Superior temporal gyrus (tissue), 1 donor: ENCODE data around the gene LOXHD1.

Source experiments
- DNase-seq: peaks from one replicate; pipeline ENCODE4 v3.0.0-alpha.2; 2016; ENCODE audit errors: extremely low spot score

The LOXHD1 gene

DNA sequence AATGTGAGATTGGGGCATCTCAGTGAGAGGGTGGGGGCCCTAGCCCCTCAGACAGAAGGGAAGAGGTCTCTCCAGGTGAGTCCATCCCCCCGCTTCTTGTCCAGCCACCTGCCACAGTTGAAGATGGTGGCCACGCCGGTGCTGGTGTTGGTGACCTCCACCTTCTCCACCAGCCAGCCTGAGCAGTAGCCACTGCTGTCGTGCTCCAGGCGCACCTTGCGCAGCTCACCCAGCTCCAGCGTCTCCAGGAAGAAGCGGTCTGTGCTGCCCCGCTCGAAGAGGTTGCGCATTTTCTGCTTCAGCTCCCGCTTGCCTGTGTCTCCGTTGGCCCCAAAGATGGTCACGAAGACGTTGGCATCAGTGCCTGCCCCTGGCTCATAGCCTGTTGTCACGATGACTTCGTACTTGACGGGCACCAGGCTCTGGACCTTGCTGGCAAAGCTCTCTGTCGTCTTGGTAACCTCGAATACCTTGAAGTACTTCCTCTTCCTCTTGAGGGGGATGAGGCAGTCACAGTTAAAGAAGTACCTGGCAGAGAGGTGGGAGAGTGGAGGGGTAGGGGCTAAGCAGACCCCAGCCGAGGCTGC lies 179.5 kb downstream of the LOXHD1 start:
- DNase-seq: no peak

GRCh38 chr18:46475390-46475752 lies 181.6 kb downstream of the LOXHD1 start:
- DNase-seq: no peak

GRCh38 chr18:46474487-46475389 lies 182.3 kb downstream of the LOXHD1 start:
- DNase-seq: no peak

DNA sequence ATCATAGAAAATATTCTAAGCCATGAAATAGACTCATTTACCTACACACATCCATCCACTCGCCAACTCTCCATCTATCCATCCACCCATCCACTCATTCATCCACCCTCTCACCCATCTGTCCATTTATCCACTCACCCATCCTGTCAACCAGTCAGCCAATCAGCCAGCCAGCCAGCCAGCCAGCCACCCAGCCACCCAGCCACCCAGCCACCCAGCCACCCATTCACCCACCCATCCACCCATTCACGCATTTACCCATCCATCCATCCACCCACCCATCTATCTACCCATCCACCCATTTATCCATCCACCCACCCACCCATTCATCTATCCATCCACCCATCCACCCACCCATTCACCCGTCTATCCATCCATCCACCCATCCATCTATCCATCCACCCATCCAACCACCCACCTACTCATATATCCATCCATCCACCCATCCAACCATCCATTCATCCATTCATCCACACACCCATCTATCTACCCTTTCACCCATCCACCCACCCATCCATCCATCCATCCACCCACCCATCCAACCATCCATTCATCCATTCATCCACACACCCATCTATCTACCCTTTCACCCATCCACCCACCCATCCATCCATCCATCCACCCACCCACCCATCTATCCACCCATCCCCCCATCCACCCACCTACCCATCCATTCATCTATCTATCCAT lies 185.1 kb downstream of the LOXHD1 start:
- DNase-seq: no peak

DNA sequence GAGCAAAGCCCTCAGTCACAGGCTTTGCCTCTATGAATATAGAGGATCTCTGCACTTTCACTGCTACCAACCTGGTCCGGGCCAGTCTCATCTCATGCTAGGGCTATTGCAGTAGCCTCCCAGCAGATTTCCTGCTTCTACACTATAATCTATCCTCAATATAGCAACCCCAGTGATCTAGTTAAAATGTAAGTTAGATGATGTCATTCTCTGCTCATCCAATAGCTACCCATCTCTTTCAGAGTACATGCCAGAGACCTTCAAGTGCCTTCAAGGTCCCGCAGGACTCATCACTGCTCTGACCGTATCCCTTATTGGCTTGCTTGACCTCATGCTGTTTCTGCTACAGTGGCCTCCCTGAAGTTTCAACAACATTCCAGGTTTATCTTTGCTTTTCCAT lies 186.3 kb downstream of the LOXHD1 start:
- no peak for DNase-seq

GRCh38 chr18:46469186-46469915 lies 187.7 kb downstream of the LOXHD1 start:
- no peak for DNase-seq

GRCh38 chr18:46468426-46469180 lies 188.4 kb downstream of the LOXHD1 start:
- no peak for DNase-seq

DNA sequence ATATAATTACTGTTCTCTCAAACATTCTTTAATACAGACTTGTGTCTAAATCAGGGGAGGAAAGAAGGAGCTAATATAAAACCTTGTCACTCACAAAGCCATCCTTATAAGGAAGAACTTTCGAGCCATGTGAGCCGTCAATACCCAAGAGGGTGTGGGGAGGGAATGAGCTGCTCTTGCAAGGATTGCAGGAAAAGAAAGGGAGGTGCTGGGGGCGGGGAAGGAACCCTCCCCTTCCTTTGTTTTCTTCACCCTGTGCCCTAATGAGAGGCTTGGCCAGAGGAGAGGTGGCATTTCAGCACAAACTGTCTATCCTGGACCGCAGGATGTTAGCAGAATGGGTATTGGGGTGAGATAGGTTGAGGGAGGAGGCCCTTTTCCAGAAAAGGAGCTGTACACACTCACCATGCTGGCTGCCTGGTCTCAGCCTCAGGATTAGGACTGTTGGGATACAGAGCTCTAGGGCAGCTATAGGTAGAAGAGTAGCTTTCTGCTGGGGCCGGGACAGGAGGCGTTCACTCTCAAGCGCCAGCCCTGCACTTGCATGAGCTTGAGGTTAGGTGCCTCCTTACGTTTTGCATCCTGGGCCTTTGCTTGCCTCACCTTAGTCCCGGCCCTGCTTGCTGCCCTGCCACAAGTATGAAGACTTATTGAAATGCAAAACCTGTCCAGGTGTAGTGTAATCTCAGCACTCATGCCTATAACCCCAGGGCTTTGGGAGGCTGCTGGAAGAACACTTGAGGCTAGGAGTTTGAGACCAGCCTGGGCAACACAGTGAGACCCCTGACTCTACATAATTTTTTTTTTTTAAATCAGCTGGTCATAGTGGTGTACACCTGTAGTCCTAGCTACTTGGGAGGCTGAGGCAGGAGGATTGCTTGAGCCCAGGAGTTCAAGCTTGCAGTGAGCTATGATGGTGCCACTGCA lies 190.5 kb downstream of the LOXHD1 start:
- DNase-seq: no peak

DNA sequence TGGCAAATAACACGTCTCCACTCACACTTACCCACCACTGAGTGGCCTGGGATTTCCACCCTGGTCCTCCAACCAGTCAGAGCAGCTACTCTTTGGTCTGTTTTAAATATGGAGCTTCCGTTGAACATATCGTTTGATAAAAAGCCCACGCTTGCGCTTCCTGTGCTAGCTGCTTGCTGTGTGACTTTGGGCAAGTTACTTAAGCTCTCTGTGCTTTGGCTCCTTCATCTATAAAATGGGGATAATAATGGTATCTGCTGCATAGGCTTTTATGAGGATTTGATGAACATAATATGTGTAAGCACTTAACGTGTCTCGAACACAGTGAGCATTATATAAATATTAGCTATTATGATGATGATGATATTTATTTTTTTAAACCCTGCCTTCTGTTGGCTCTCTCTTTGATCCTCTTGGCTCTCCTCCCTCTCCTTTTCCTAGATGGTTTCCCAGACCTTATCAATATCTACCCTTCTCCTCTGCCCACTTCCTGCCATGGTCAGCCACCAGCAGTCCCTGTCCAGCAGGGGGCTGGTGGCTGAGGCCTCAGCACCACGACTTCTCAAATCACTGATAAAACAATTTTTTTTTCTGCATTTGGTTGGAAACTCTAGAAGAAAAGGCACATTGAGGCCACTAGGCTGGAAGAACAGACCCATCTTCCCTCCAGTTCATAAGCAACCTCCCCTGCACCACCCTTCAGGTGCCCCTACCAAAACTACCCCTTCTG lies 191.9 kb downstream of the LOXHD1 start:
- DNase-seq: no peak

GRCh38 chr18:46462523-46462922 lies 194.5 kb downstream of the LOXHD1 start:
- DNase-seq: no peak

DNA sequence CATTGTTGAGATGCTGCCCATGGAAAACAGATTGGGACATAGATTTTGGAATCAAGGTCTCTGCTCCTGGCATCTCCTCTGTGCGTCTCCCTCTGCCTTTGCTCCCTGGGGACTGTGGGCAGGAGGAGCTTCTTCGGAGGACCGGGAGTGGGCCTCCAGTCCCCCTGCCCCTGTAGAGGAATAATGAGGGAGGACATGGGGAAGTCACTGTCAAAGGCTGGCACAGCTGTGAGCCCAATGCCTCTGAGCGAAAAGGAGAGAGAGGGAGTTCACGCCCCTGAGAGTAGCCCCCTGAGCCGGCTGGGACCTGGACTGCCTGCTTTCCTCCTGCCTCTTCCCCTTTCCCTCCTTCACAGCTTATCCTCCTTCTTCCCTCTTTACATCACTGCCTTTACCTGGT lies 195.0 kb downstream of the LOXHD1 start:
- DNase-seq: no peak

GRCh38 chr18:46460754-46461153 lies 196.3 kb downstream of the LOXHD1 start:
- DNase-seq: no peak

GRCh38 chr18:46459789-46460455 lies 197.1 kb downstream of the LOXHD1 start:
- DNase-seq: no peak

- DNase-seq: no peak
Observed at GRCh38 chr18:46458472-46458871, 198.5 kb downstream of the LOXHD1 start.

- no peak for DNase-seq
Observed at GRCh38 chr18:46456691-46457090, 200.3 kb downstream of the LOXHD1 start.

DNA sequence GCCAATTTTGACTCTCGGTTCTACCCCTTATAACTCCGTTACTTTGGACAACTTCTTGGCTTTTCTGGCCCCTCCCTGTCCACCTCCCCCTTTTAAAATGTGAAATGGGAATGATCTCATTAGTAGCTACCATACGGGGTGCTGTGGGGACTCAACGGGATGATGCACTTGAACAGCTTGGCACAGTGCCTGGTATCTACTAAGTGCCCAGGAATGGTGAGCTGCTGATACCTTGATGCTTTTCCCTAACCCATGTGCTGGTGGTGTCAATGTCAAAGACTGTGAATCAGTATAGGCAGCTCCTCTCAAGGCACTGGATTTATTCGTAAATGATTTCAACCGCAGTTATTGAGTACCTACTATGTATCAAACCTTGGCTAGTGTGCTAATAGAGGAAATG lies 204.2 kb downstream of the LOXHD1 start:
- DNase-seq: no peak

- DNase-seq: no peak
Observed at GRCh38 chr18:46449499-46449898, 207.5 kb downstream of the LOXHD1 start.

DNA sequence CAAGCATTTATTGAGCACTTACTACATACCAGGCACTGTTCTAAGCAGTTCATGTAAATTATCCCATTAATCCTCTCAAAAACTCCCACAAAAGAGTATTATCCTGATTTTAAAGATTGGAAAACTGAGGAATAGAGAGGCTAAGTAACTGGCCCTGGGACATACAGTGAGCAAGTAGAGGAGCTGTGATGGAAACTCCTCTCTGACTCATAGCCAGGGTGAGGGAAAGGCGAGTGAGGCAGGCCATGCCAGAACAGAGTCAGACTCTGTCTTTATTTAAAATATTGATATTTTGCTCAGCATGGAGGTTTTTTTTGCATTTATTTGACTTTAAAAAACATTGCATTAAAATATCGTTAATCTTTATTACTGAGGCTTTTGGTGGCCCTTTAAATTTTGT lies 208.0 kb downstream of the LOXHD1 start:
- DNase-seq: no peak

DNA sequence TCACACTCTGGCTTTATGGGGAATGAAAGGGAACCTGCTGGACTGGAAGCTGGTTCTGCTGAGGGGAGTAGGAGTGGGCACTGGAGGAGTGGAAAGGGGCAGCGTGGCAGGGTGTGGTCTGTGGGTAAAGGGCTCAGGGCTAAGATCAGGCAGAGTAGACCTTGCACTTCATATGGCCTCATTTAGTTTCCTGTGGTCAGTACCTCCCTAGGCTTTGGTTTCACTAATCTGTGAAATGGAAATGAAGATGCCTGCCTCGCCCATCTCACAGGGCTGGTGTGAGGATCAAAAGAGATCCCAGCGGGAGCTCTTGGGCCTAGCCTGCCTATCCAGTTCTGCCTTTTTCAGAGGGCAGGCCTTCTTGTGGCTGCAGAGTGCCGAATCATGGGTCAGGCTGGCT lies 208.7 kb downstream of the LOXHD1 start:
- no peak for DNase-seq
